Renal cortex interstitium (tissue), 11 donors: ENCODE data around the gene METAP1. TPM values are rescaled to one million over a fixed set of nuclear protein-coding genes. Genes with fewer than 3 reads are reported as not detected.
A peak's percentile ranks its signal among the peaks of the same experiment; 100 is the strongest.
"Not testable (repeated sequence)": the region's sequence is repeated elsewhere in the genome, so short reads cannot be mapped to it uniquely, and the experiment has no call there.

Experiments
- DNase-seq, 11 donors: peaks; one replicate each; pipeline ENCODE4 v3.0.0-alpha.2; 2013; ENCODE audit warnings: low read depth in 9 of 11, low spot score in 4 of 11; ENCODE audit errors: extremely low read depth in 1 of 11
- polyA plus RNA-seq, 3 donors: library from polyadenylated mRNA; unstranded; fragments of 120-200 nt; gene quantifications; one replicate each; pipeline ENCODE4 v1.2.1, GENCODE V29; 2013; ENCODE audit not compliant: insufficient read length in 3 of 3

Gene METAP1
- polyA plus RNA-seq, 3 donors = 62.3 to 84.1 (median 70.4) TPM

- not testable (repeated sequence) for DNase-seq
Observed at GRCh38 chr4:98992835-98993234, 2.7 kb upstream of the METAP1 start.

GRCh38 chr4:98993419-98994071, 2.0 kb upstream of the METAP1 start:
- DNase-seq = no peak

- DNase-seq = peak in 5 of 11 donors; percentile 2 to 34 (median 11)
Observed at GRCh38 chr4:98994474-98995182, 893 bp upstream of the METAP1 start.

- DNase-seq = peak in 6 of 11 donors; percentile 3 to 23 (median 18)
Observed at GRCh38 chr4:98996056-98996764, 689 bp downstream of the METAP1 start.

- DNase-seq = peak in 1 of 11 donors; percentile 1
Observed at GRCh38 chr4:98996765-98997068, 1.2 kb downstream of the METAP1 start.

GRCh38 chr4:98997166-98997565, 1.6 kb downstream of the METAP1 start:
- no peak for DNase-seq

- no peak for DNase-seq
Observed at GRCh38 chr4:98998551-98998950, 3.0 kb downstream of the METAP1 start.

GRCh38 chr4:99002279-99002678, 6.8 kb downstream of the METAP1 start:
- no peak for DNase-seq

- no peak for DNase-seq
Observed at GRCh38 chr4:99008051-99008450, 12.5 kb downstream of the METAP1 start.

GRCh38 chr4:99011910-99012309, 16.4 kb downstream of the METAP1 start:
- DNase-seq = no peak

- DNase-seq = no peak
Observed at GRCh38 chr4:99013402-99013843, 17.9 kb downstream of the METAP1 start.

- DNase-seq = no peak
Observed at GRCh38 chr4:99013884-99014523, 18.5 kb downstream of the METAP1 start.

GRCh38 chr4:99021386-99021785, 25.9 kb downstream of the METAP1 start:
- DNase-seq = no peak

- no peak for DNase-seq
Observed at GRCh38 chr4:99022566-99022965, 27.0 kb downstream of the METAP1 start.

- not testable (repeated sequence) for DNase-seq
Observed at GRCh38 chr4:99023800-99024251, 28.3 kb downstream of the METAP1 start.

GRCh38 chr4:99024481-99025275, 29.2 kb downstream of the METAP1 start:
- no peak for DNase-seq

GRCh38 chr4:99025506-99025905, 30.0 kb downstream of the METAP1 start:
- DNase-seq = peak in 1 of 11 donors; percentile 8

GRCh38 chr4:99027304-99027703, 31.8 kb downstream of the METAP1 start:
- no peak for DNase-seq

- no peak for DNase-seq
Observed at GRCh38 chr4:99028187-99028586, 32.7 kb downstream of the METAP1 start.
